ENCODE results near the gene ETV3.

ETV3 gene

GRCh38 chr1:157116737-157117103 is 21.5 kb downstream of the ETV3 start:
- Histone ChIP-seq H3K4me3 (no peak overlapping the region), H3K27ac (no peak overlapping the region)

GRCh38 chr1:157115851-157116736 is 22.1 kb downstream of the ETV3 start:
- Histone ChIP-seq H3K27ac (no peak overlapping the region), H3K4me3 (no peak overlapping the region)

DNA sequence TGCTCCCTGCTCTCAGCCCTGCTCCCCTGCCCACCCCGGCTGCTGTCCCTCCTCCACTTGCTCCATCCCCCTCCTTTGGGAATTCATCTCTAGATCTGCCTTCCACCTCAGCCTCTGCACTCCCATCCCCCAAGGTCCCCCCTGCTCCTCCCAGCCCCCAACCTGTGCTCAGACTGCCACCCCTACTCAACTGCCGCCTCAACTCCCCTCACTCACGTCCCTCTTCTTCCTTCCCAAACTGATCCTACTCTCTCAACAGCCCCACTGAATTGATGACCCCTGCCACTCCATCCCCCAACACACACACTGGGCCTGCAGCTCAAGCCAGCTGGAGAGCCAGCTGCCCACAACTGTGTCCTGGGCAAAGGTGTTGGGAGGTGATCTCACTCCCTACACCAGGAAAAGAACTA is 22.8 kb downstream of the ETV3 start:
- Histone ChIP-seq H3K27ac (no peak overlapping the region), H3K4me3 (no peak overlapping the region)

GRCh38 chr1:157114183-157115121 is 23.7 kb downstream of the ETV3 start:
- H3K4me3 ChIP-seq = no peak overlapping the region

DNA sequence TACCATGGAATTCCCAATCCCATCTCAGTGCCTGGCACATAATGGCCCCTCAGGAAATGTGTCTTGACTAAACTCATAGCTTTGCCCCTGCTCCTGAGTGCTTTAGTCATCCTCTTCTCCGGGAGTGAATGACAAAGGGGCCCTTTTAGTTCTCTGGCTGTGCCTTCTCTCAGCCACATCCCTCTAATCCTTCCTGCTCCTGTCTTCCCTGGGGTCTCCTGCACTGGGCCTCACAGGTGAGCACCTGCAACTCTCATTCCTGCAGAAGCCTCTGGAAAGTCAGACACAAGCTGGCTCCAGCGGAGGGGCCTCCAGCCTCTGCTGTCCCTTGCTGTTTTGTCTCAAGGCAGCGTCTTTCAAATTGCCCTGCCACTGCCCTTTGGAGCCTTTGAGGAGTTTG is 24.6 kb downstream of the ETV3 start:
- H3K4me3 ChIP-seq = no peak overlapping the region
- no peak overlapping the region for H3K27ac ChIP-seq

More at GRCh38 chr1:157114183-157115121, 23.7 kb downstream of the ETV3 start:
- H3K27ac ChIP-seq = no peak overlapping the region

DNA sequence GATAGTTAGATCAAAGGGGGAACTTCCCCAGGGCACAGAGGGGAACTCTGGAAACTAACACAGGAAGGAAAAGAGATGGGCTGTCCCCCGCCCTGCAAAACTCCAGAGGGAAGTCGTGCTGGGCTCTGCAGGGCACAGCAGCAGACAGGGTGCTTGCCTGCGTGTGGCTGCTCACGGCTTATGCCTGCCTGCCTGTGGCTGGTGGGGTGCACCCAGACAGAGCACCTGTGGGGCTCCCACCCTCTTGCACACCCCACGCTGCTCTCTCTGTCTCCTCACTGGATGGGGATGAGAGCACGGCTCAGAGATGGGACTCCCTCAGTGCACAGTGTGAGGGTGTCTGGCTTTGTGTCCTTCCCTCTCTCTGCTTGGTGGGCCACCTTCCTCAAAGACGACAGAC is 25.1 kb downstream of the ETV3 start:
- Histone ChIP-seq H3K27ac (no peak overlapping the region), H3K4me3 (no peak overlapping the region)

- no peak overlapping the region for H3K27ac ChIP-seq
These were observed 25.9 kb downstream of the ETV3 start for GRCh38 chr1:157112186-157112867.

GRCh38 chr1:157111396-157112165 is 26.6 kb downstream of the ETV3 start:
- Histone ChIP-seq H3K27ac (no peak overlapping the region), H3K4me3 (no peak overlapping the region)

More at GRCh38 chr1:157112186-157112867, 25.9 kb downstream of the ETV3 start:
- no peak overlapping the region for H3K4me3 ChIP-seq

GRCh38 chr1:157110686-157111085 is 27.5 kb downstream of the ETV3 start:
- Histone ChIP-seq H3K27ac (no peak overlapping the region), H3K4me3 (no peak overlapping the region)

GRCh38 chr1:157110003-157110402 is 28.2 kb downstream of the ETV3 start:
- Histone ChIP-seq H3K27ac (no peak overlapping the region), H3K4me3 (no peak overlapping the region)

DNA sequence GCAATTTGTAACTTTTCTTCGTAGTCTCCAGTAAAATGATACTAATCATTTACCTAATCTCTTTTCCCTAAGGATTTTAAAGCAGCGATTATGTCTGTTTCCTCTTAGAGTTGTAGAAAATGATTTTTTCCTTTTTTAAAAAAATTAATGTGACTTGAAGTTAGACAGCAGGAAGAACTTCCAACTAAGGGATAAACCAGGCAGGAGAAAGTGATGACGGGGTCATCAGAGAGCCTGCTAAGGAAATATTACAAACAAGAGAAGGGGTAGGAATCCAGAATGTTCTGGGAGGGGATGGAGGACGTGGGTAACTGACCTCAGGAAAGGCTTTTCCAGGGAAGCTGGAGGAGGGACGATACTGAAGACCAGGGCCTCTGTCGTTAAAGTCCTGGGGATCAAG is 29.7 kb downstream of the ETV3 start:
- H3K4me3 ChIP-seq = no peak overlapping the region
- H3K27ac ChIP-seq = no peak overlapping the region

DNA sequence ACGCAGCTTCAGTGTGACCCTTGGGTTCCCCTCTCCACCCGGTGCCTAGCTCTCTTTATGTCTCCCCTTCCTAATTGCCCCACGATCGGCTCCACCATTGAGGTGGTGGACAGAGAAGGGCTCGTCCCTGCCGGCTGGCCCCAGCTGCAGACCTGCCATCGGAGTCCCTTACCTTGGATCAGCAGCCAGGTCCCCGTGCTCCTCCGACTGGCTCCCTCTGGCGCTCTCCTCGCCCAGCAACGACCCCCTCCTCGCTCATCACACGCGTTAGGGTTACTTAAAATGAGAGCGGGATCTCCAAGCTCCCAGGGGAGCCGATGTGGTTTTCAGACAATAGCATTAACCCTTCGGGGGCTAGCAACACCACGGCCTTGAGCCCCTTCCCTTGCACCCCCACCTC is 30.5 kb downstream of the ETV3 start:
- Histone ChIP-seq H3K27ac (no peak overlapping the region), H3K4me3 (no peak overlapping the region)

- peak overlapping the region in 6 of 21 experiments; percentile 1 to 77 (median 36) for H3K27ac ChIP-seq
- no peak overlapping the region for H3K4me3 ChIP-seq
These were observed 31.4 kb downstream of the ETV3 start for GRCh38 chr1:157106813-157107189.

GRCh38 chr1:157105988-157106812 is 32.0 kb downstream of the ETV3 start:
- Histone ChIP-seq H3K27ac (peak overlapping the region in 9 of 21 experiments; percentile 1 to 77 (median 48)), H3K4me3 (no peak overlapping the region)

- H3K27ac ChIP-seq = peak overlapping the region in 6 of 21 experiments; percentile 24 to 77 (median 54)
- H3K4me3 ChIP-seq = no peak overlapping the region
These were observed 32.8 kb downstream of the ETV3 start for GRCh38 chr1:157105298-157105987.

DNA sequence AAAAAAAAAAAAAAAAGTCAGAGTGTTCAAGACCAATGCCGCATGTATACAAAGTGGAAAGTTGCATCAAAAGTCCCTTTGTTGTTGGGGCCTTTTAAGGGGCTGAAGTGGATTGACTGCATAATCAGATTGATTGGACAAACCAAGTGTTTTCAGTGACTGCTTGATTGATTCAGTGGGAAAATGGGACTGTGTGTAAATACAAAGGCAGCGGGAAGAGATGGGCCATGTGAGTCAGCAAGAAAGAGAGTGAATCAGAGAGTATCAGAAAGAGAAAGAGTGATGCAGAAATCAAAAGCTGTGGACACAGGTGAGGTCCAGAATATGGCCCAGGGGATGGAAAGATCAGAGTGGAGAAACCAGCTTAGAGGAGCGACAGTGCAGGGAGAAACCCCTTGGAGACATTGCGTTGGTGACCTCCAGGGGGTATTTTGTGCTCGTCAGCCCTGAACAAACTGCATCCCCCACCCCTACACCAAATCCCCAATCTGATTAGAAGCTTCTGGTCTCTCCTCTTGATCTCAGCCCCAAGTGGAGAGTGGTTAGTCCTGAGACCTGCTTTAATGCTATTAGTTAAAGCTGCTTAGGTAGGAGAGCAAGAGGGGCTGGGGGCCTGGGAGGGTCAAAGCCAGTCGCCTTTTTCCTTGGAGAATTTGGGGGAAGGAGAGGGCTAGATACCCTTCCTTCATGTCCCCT is 33.4 kb downstream of the ETV3 start:
- no peak overlapping the region for H3K27ac ChIP-seq
- H3K4me3 ChIP-seq = no peak overlapping the region

DNA sequence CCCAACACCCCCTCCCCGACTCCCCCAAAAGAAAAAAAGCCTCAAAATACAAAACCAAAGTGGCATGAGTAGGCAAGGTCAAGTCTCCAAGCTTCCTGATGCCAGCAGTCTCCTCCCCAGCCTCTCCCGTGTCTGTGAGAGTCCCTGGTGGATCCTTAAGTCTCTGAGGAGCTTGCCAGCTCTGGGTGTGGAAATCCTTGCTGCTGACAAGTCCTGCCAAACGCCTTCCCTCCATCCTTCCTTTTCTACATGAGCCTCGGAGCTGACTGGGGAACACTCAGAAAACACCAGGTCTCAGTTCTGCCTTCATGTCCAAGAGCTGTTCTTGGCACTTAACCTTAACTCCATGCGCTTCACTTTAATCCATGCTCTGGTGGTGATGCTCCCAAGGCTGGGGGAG is 34.9 kb downstream of the ETV3 start:
- no peak overlapping the region for H3K4me3 ChIP-seq
- H3K27ac ChIP-seq = peak overlapping the region in 1 of 21 experiments; percentile 32

All from skin epidermis (tissue), 12 donors.